ENCODE results near the gene CMSS1. TPM values are rescaled to one million over a fixed set of nuclear protein-coding genes. Genes with fewer than 3 reads are reported as not detected.

CMSS1 gene
- total and polyA plus RNA-seq, 2 of the 13 experiments (the other 11 are each of a cell fraction or from before 2014, with no cell fraction given) = 6.4 to 48.7 TPM

DNA sequence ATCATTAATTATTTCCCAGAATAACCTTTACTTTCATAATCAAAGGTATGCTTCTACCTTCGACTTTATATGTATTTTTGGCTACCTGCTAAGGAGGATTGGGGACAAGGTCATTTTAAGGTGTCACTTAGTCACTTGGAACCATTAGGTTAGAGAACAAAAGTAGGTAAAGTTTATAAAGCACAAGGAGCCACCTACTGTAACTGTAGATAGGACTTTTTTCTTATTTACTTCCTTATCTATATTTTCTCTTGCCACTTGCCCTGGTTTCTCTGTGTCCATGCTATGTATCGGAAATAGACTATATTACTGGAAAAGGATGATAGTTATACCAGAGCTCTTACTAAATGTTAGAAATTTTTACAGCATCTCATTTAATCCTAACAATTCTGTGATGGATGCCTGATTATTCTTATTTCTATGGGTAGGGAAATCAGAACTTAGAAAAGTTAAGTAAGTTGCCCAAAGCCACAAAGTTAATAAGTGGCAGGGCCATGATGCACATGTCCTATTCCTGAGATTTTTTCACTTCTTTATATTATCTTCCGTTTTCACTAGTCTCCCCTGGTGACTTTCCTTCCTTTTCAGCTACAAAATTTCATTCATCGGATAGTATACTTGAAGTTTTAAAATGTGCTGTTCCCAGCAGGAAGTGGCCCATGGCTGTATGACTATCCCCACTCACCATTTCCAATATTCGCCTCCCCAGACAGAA, 132.5 kb downstream of the CMSS1 start:
- FAIRE-seq (no peak), ATAC-seq (no peak), DNase-seq (ENCODE audit: low spot score) (no peak)
- no peaks in the 10 kb centered on the region for H3K36me3 ChIP-seq (replicated peaks in 1 of 2; ENCODE audit: control insufficient read depth in 1 of 2, insufficient read depth in 2 of 2, low read length in 2 of 2)
- no peak overlapping the region for H3K4me3 ChIP-seq (replicated peaks in 1 of 3; ENCODE audit: insufficient read depth in 1 of 3, low read depth in 2 of 3, low read length in 3 of 3)
- POLR2A ChIA-PET = no interaction called here
- H4K20me1 ChIP-seq (ENCODE audit: insufficient read depth, low read length) = no peaks in the 10 kb centered on the region
- no peak overlapping the region for H3K27ac ChIP-seq (ENCODE audit: extremely low read length, insufficient read depth, low read length)
- H3K9ac ChIP-seq (ENCODE audit: insufficient read depth, low read depth, low read length) = no peak overlapping the region
- 92% methylated on average over 5 of the region's 5 CpGs for WGBS (ENCODE audit: low lambda C conversion rate)
- no peaks in the 10 kb centered on the region for H3K9me3 ChIP-seq (ENCODE audit: low read length)
- no peaks in the 10 kb centered on the region for H3K27me3 ChIP-seq (ENCODE audit: control insufficient read depth in 1 of 2, insufficient read depth in 2 of 2, low read length in 2 of 2)
- no peak overlapping the region for H3K4me2 ChIP-seq (ENCODE audit: low read depth, low read length)
- BruUV-seq (replicated peaks) = no TSS peak
- no peak overlapping the region for H2AFZ ChIP-seq (ENCODE audit: low read length)
- intact Hi-C loops (cut with micrococcal nuclease; ENCODE audit: unreplicated experiment) (loop anchor here (10.0 kb wide), 1 partner anchor 305 kb away; no protein-coding TSS in a partner anchor), in situ Hi-C loops (cut with HindIII; ENCODE audit: extremely low pct_ligation_motif_present, low pct_unique_long_range_greater_than_20kb) (no loop called here)
- H3K4me1 ChIP-seq (ENCODE audit: insufficient read depth, low read length) = peaks cover 81% of the 10 kb centered on the region
- CTCF ChIA-PET (ENCODE audit: low intra/inter-chr PET ratio, low total read pairs) = no interaction called here
- no peaks in the 10 kb centered on the region for H3K79me2 ChIP-seq (ENCODE audit: insufficient read depth, low read length)
- no peak for TF ChIP-seq MYC (CRISPR knock-in tag; IDR thresholded peaks at IDR 0.05; ENCODE audit: borderline replicate concordance)
- TF ChIP-seq JUN (CRISPR knock-in tag; IDR thresholded peaks at IDR 0.05) = no peak
- no peak for TF ChIP-seq ZNF510 (CRISPR knock-in tag; IDR thresholded peaks at IDR 0.05; ENCODE audit: low read depth)
- TF ChIP-seq ZNF563 (CRISPR knock-in tag; IDR thresholded peaks at IDR 0.05) = no peak
- no peak for TF ChIP-seq ZNF446 (CRISPR knock-in tag; IDR thresholded peaks at IDR 0.05)
- TF ChIP-seq, protein P1, sequence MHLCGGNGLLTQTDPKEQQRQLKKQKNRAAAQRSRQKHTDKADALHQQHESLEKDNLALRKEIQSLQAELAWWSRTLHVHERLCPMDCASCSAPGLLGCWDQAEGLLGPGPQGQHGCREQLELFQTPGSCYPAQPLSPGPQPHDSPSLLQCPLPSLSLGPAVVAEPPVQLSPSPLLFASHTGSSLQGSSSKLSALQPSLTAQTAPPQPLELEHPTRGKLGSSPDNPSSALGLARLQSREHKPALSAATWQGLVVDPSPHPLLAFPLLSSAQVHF (CRISPR knock-in tag; IDR thresholded peaks at IDR 0.05) = no peak
- TF ChIP-seq TGIF2 (CRISPR knock-in tag; IDR thresholded peaks at IDR 0.05) = no peak
- TF ChIP-seq CBFB (CRISPR knock-in tag; IDR thresholded peaks at IDR 0.05) = no peak
- TF ChIP-seq, protein P2, sequence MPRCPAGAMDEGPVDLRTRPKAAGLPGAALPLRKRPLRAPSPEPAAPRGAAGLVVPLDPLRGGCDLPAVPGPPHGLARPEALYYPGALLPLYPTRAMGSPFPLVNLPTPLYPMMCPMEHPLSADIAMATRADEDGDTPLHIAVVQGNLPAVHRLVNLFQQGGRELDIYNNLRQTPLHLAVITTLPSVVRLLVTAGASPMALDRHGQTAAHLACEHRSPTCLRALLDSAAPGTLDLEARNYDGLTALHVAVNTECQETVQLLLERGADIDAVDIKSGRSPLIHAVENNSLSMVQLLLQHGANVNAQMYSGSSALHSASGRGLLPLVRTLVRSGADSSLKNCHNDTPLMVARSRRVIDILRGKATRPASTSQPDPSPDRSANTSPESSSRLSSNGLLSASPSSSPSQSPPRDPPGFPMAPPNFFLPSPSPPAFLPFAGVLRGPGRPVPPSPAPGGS (CRISPR knock-in tag; IDR thresholded peaks at IDR 0.05) = no peak
- TF ChIP-seq MZF1 (CRISPR knock-in tag; IDR thresholded peaks at IDR 0.05; ENCODE audit: borderline replicate concordance) = no peak
- TF ChIP-seq ZNF101 (CRISPR knock-in tag; IDR thresholded peaks at IDR 0.05; ENCODE audit: borderline replicate concordance, low read depth) = no peak
- TF ChIP-seq SMAD1 (CRISPR knock-in tag; IDR thresholded peaks at IDR 0.05; ENCODE audit: borderline replicate concordance, low read depth) = no peak
- TF ChIP-seq, protein P3, sequence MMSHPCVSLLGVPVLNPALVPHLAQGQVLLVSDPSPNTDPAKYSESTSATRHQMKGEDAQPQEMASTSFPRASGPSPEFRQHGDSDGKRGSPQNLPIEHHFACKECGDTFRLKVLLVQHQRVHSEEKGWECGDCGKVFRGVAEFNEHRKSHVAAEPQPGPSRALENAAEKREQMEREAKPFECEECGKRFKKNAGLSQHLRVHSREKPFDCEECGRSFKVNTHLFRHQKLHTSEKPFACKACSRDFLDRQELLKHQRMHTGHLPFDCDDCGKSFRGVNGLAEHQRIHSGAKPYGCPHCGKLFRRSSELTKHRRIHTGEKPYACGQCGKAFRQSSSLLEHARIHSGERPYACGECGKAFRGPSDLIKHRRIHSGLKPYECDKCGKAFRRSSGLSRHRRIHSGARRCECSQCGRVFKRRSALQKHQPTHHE (CRISPR knock-in tag; IDR thresholded peaks at IDR 0.05; ENCODE audit: borderline replicate concordance) = no peak
- TF ChIP-seq, protein P4, sequence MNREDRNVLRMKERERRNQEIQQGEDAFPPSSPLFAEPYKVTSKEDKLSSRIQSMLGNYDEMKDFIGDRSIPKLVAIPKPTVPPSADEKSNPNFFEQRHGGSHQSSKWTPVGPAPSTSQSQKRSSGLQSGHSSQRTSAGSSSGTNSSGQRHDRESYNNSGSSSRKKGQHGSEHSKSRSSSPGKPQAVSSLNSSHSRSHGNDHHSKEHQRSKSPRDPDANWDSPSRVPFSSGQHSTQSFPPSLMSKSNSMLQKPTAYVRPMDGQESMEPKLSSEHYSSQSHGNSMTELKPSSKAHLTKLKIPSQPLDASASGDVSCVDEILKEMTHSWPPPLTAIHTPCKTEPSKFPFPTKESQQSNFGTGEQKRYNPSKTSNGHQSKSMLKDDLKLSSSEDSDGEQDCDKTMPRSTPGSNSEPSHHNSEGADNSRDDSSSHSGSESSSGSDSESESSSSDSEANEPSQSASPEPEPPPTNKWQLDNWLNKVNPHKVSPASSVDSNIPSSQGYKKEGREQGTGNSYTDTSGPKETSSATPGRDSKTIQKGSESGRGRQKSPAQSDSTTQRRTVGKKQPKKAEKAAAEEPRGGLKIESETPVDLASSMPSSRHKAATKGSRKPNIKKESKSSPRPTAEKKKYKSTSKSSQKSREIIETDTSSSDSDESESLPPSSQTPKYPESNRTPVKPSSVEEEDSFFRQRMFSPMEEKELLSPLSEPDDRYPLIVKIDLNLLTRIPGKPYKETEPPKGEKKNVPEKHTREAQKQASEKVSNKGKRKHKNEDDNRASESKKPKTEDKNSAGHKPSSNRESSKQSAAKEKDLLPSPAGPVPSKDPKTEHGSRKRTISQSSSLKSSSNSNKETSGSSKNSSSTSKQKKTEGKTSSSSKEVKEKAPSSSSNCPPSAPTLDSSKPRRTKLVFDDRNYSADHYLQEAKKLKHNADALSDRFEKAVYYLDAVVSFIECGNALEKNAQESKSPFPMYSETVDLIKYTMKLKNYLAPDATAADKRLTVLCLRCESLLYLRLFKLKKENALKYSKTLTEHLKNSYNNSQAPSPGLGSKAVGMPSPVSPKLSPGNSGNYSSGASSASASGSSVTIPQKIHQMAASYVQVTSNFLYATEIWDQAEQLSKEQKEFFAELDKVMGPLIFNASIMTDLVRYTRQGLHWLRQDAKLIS (CRISPR knock-in tag; IDR thresholded peaks at IDR 0.05) = no peak
- TF ChIP-seq ZZZ3 (CRISPR knock-in tag; IDR thresholded peaks at IDR 0.05; ENCODE audit: borderline replicate concordance) = no peak

All from HepG2 (cell line).